K562 (cell line): ENCODE measurements around the gene PLCB1. TPM values are rescaled to one million over a fixed set of nuclear protein-coding genes. Genes with fewer than 3 reads are reported as not detected.

Source experiments
- ATAC-seq: fragments of 200-7000 bp; cut with Tn5 transposase; 3 replicates; pipeline ENCODE4 v1.9.1; 2020; ENCODE audit warnings: moderate library complexity
- BruUV-seq: library from RNA; stranded (reverse); fragments of 400-500 nt; replicated peaks from 2 replicates; lab custom pipeline; 2021; lab: Mats Ljungman, UMichigan
- CTCF ChIA-PET: fragments of 300-600 bp; formaldehyde crosslinking; extraction: SDS; loops from one replicate; lab custom pipeline; 2021; ENCODE audit warnings: low intra/inter-chr PET ratio; lab: Yijun Ruan, JAX
- POLR2A ChIA-PET: fragments of 300-600, 350-650 bp; sonication (Branson Sonifier 250); formaldehyde crosslinking; extraction: SDS; loops from one replicate; lab custom pipeline; 2021; ENCODE audit warnings: antibody characterized with exemption, inconsistent platforms; lab: Yijun Ruan, JAX
- DNase-seq, 4 experiments: peaks; one replicate each; pipeline versions ENCODE4 v3.0.0 to v3.0.0-alpha.2; 2011 to 2018; ENCODE audit warnings: low spot score in 3 of 4, mixed read lengths in 3 of 4; ENCODE audit errors: extremely low read depth in 1 of 4
- FAIRE-seq: peaks from 2 replicates; lab custom pipeline; 2011; peaks lifted over from hg19 to GRCh38; lab: Jason Lieb, UNC
- H2AFZ ChIP-seq: 2 replicates; pipeline ENCODE4 v1.6.0; 2011; ENCODE audit warnings: low read depth, low read length, control low read depth, inconsistent platforms
- H3K27ac ChIP-seq: fragments of 200-600 bp; 3 replicates; pipeline ENCODE4 v1.8.0; 2011; ENCODE audit warnings: low read depth, mild to moderate bottlenecking, control low read depth, inconsistent platforms, low read length, moderate library complexity, mixed read lengths; ENCODE audit errors: extremely low read depth
- H3K27me3 ChIP-seq, 2 experiments: fragments of 300-600 bp in 1 of 2; 2 replicates in 1 of 2; 3 replicates in 1 of 2; pipeline versions ENCODE4 v1.6.0 to v1.8.0; 2011; ENCODE audit warnings: inconsistent platforms in 2 of 2, low read length in 2 of 2, mild to moderate bottlenecking in 1 of 2, mixed read lengths in 1 of 2, moderate library complexity in 1 of 2; ENCODE audit not compliant: control insufficient read depth in 2 of 2, insufficient read depth in 2 of 2
- H3K36me3 ChIP-seq: fragments of 300-600 bp; 3 replicates; pipeline ENCODE4 v1.8.0; 2011; ENCODE audit warnings: mild to moderate bottlenecking, low read length, inconsistent platforms; ENCODE audit not compliant: control insufficient read depth, insufficient read depth
- H3K4me1 ChIP-seq, 2 experiments: fragments of 200-600 bp in 1 of 2; replicated peaks in 1 of 2; 2 replicates in 1 of 2; 3 replicates in 1 of 2; pipeline versions ENCODE4 v1.5.1 to v1.8.0; 2011; ENCODE audit warnings: inconsistent platforms in 2 of 2, low read length in 2 of 2, mild to moderate bottlenecking in 1 of 2, mixed read lengths in 1 of 2, moderate library complexity in 1 of 2; ENCODE audit not compliant: control insufficient read depth in 2 of 2, insufficient read depth in 2 of 2
- H3K4me2 ChIP-seq: 2 replicates; pipeline ENCODE4 v1.6.1; 2011; ENCODE audit warnings: low read length, control low read depth, inconsistent platforms, mixed read lengths; ENCODE audit not compliant: insufficient read depth
- H3K4me3 ChIP-seq: fragments of 200-600 bp; sonication (generic), shearing (Covaris generic); 2 replicates; pipeline ENCODE4 v1.5.1; 2016; ENCODE audit warnings: control low read depth, inconsistent platforms
- H3K79me2 ChIP-seq: fragments of 200-600 bp; 3 replicates; pipeline ENCODE4 v1.8.0; 2011; ENCODE audit warnings: low read length, inconsistent platforms; ENCODE audit not compliant: control insufficient read depth, insufficient read depth
- H3K9ac ChIP-seq, 2 experiments: 2 replicates each; pipeline versions ENCODE4 v1.6.0 to v1.6.1; 2011; ENCODE audit warnings: low read depth in 2 of 2, low read length in 2 of 2, control low read depth in 1 of 2, inconsistent platforms in 1 of 2, mild to moderate bottlenecking in 1 of 2, mixed read lengths in 1 of 2; ENCODE audit not compliant: insufficient read depth in 1 of 2
- H3K9me1 ChIP-seq: one replicate; pipeline ENCODE4 v1.6.0; 2011; ENCODE audit warnings: inconsistent platforms, mild to moderate bottlenecking, low read length, moderate library complexity; ENCODE audit not compliant: control insufficient read depth, insufficient read depth
- H3K9me3 ChIP-seq: replicated peaks from 2 replicates; pipeline ENCODE4 v1.5.1; 2011; ENCODE audit warnings: low read depth, low read length, inconsistent platforms; ENCODE audit not compliant: control insufficient read depth, insufficient read depth
- H4K20me1 ChIP-seq: replicated peaks from 2 replicates; pipeline ENCODE4 v1.6.1; 2011; ENCODE audit warnings: low read length, inconsistent platforms, mixed read lengths; ENCODE audit not compliant: control insufficient read depth, insufficient read depth
- ADNP ChIP-seq: fragments of 200-800 bp; sonication (Bioruptor generic); IDR thresholded peaks from 2 replicates; pipeline ENCODE4 v1.6.1; 2016; ENCODE audit warnings: missing genetic modification characterization, missing compliant biosample characterization
- CBFB ChIP-seq: sonication (generic); formaldehyde crosslinking; IDR thresholded peaks from 2 replicates; pipeline ENCODE4 v1.4.0; 2020; ENCODE audit warnings: mild to moderate bottlenecking, missing genetic modification reagents
- DMBX1 ChIP-seq: fragments of 250-450 bp; sonication (Bioruptor Pico); IDR thresholded peaks from 2 replicates; pipeline ENCODE4 v1.8.0; 2022; ENCODE audit warnings: inconsistent platforms, mild to moderate bottlenecking, moderate library complexity, borderline replicate concordance
- KDM1A ChIP-seq, 2 experiments: fragments of 450-650 bp; IDR thresholded peaks; 2 replicates each; pipeline ENCODE4 v1.6.1; 2016; ENCODE audit warnings: mild to moderate bottlenecking in 2 of 2
- NCOA2 ChIP-seq, 2 experiments: fragments of 450-650 bp; IDR thresholded peaks; 2 replicates each; pipeline ENCODE4 v1.6.1; 2018; ENCODE audit warnings: mild to moderate bottlenecking in 2 of 2, moderate library complexity in 1 of 2; ENCODE audit not compliant: partially characterized antibody in 2 of 2
- ZNF583 ChIP-seq: fragments of 250-450 bp; sonication (Bioruptor Pico); IDR thresholded peaks from 2 replicates; pipeline ENCODE4 v1.4.0; 2020
- WGBS: fragments of 100-300 bp; shearing (Covaris generic); methylation state at CpG from one replicate; pipeline ENCODE4 v1.1.6; 2016; ENCODE audit warnings: low coverage, mixed read lengths; ENCODE audit not compliant: insufficient coverage; ENCODE audit errors: missing lambda C conversion rate; 5-methylcytosine and 5-hydroxymethylcytosine counted together
- in situ Hi-C: fragments of 300-500 bp; cut with MboI; formaldehyde crosslinking; loops from 4 replicates; pipeline ENCODE4 v1.15.0; 2018; ENCODE audit warnings: inconsistent platforms, mixed read lengths
- intact Hi-C: fragments of 100-400 bp; cut with micrococcal nuclease; formaldehyde crosslinking; loops from 2 replicates; pipeline ENCODE4 v1.14.2; 2022
- polyA plus RNA-seq, 8 experiments: library from polyadenylated mRNA; depleted of rRNA in 4 of 8; stranded (reverse) in 5 of 8; unstranded in 3 of 8; fragments of >200 nt; fragmentation: Nextera tagmentation in 2 of 8; fragmentation: Illumina TruSeq in 1 of 8; extraction: Ambion mirVana in 2 of 8; extraction: Trizol in 1 of 8; gene quantifications; 2 replicates each; pipeline versions ENCODE4 v1.2.1 to v1.2.3, GENCODE V29; 2011 to 2014; ENCODE audit warnings: inconsistent platforms in 1 of 8, missing spikeins in 1 of 8
- total RNA-seq, 7 experiments: library from RNA; depleted of rRNA in 6 of 7; stranded (reverse); fragments of >200 nt in 6 of 7; fragmentation: Illumina TruSeq in 2 of 7; extraction: Trizol in 2 of 7; gene quantifications; 2 replicates each; pipeline versions ENCODE4 v1.2.1 to v1.2.3, GENCODE V29; 2011 to 2021; ENCODE audit warnings: low replicate concordance in 1 of 7
- TF ChIP-seq, protein P1 (sequence below): sonication (generic); formaldehyde crosslinking; IDR thresholded peaks from 2 replicates; pipeline ENCODE4 v1.9.0; 2022; ENCODE audit warnings: mild to moderate bottlenecking, missing genetic modification reagents

Gene PLCB1
- total and polyA plus RNA-seq, 9 of the 15 experiments (the other 6 are each of a cell fraction or from before 2014, with no cell fraction given): 0.34 to 3.1 (median 1.3) TPM

DNA sequence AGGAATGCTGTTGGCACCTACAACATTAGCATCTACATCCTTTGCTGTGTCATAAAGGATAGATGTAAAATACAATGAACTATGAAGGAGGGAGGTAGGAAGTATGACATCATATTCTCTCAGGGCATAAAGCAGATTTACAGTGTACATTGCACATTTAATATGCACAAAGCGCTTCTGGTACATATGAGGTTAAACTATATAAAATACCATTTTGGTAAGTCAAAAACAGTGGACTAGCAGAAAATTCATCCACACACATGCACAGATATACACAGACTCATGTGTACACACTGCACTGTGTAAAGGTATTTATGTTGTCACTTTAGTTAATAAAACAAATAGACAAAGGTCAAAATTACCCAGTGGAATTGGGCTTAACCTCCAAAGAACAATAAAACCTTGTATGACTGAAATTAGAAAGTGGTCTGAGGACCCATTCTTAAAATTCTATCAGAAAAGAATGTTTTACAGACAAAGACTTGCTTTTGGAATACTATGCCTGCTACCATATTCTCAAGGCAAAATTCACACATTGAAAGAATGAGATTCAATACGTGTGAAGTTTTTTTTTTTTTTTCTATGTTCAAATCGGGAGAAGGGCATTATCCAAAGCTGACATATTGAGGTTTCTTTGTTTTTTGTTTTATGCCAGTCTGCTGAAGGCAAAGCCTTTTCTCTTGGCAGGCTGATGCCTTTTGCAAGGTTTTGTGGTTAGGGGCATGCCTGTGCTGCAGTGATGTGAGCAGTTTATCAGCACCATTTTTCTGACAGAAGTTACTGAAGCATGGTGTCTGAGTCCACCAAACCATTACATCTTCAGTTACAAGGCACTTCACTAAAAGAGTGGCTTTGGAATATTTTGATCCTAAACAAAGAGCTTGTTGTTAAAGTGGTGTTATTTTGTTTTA is 199.0 kb downstream of the PLCB1 start:
- WGBS: 0% methylated on average over 3 of the region's 3 CpGs
- no peak for DNase-seq
- FAIRE-seq: no peak
- ATAC-seq: no peak
- no peak overlapping the region for H3K9ac ChIP-seq
- BruUV-seq: no TSS peak
- no peaks in the 10 kb centered on the region for H3K36me3 ChIP-seq
- H3K79me2 ChIP-seq: no peaks in the 10 kb centered on the region
- ChIA-PET POLR2A (no interaction called here), CTCF (no interaction called here)
- in situ Hi-C loops: no loop called here
- H3K27me3 ChIP-seq: no peaks in the 10 kb centered on the region
- no peaks in the 10 kb centered on the region for H3K4me1 ChIP-seq
- no peaks in the 10 kb centered on the region for H3K9me3 ChIP-seq
- TF ChIP-seq NCOA2 (IDR thresholded peaks at IDR 0.05; ENCODE audit: partially characterized antibody in 2 of 2) (no peak), CBFB (CRISPR knock-in tag) (no peak), ADNP (tag) (no peak), ZNF583 (CRISPR knock-in tag) (no peak), KDM1A (IDR thresholded peaks at IDR 0.05) (no peak), DMBX1 (CRISPR knock-in tag) (no peak)
- TF ChIP-seq, protein P1, sequence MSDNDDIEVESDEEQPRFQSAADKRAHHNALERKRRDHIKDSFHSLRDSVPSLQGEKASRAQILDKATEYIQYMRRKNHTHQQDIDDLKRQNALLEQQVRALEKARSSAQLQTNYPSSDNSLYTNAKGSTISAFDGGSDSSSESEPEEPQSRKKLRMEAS: no peak
- no peaks in the 10 kb centered on the region for H4K20me1 ChIP-seq
- no peak overlapping the region for H3K4me3 ChIP-seq
- H3K4me2 ChIP-seq: no peak overlapping the region
- H3K9me1 ChIP-seq: no peaks in the 10 kb centered on the region
- H2AFZ ChIP-seq: no peak overlapping the region
- H3K27ac ChIP-seq: no peak overlapping the region
- intact Hi-C loops: no loop called here
